HS-27A (cell line): ENCODE data around the gene TMEM129.
A peak's percentile ranks its signal among the peaks of the same experiment; 100 is the strongest.

Source experiments
- DNase-seq: peaks from one replicate; pipeline ENCODE4 v3.0.0-alpha.2; 2012; ENCODE audit warnings: low read depth, missing footprints

The TMEM129 gene

DNA sequence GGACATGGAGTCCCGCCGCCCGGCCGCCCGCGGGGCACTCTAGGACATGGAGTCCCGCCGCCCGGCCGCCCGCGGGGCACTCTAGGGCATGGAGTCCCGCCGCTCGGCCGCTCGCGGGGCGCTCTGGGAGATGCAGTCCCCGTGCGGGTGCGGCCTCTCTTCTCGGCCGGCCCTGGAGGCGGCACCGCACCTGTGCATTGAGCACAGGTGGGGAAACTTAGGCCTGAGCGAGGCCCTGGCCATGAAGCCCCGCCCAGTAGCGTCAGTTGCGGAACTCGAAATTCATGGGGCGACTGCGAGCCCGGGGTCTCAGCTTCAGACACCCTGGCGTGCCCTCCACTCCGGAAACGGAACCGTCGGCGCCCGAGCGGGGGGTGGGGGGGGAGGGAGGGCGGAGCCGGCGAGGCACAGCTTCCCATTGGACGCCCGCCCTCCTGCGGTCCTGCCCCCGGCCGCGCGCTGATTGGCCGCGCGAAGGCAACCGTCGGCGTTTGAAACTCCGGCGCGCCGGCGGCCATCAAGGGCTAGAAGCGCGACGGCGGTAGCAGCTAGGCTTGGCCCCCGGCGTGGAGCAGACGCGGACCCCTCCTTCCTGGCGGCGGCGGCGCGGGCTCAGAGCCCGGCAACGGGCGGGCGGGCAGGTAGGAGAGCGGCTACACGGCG is at the start of gene TMEM129, which contains the start of gene TACC3:
Gene TMEM129 (minus strand): TSS at position 321 of the 663 bp plus-strand sequence. CDS start 486 bp downstream, outside the sequence.
Gene TACC3 (plus strand): TSS at position 519 of the 663 bp plus-strand sequence. CDS start 1,901 bp downstream, outside the sequence.
- peak; percentile 78 for DNase-seq

DNA sequence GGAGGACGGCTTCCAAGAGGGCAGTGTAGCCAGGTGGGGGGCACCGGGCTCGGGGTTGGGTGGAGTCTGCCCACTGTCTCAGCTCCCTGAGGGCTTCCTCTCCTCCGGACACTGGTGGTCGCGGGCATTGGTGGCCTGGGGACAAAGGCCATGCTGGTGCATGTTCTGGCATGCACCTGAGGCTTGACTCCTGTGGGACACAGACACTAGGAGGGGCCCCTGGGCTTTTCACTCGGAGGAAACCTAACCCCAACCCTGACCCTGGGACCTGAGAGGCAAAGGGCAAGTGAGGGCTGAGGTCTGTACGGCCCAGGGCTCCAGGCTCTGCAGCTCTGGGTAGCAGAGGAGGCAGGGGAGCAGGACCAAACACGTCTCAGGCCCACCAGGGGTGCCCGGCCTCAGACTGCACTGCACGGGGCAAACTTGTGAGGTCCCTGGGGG is 49.7 kb upstream of the TMEM129 start:
- no peak for DNase-seq

- DNase-seq = no peak
These were observed 49.1 kb upstream of the TMEM129 start for GRCh38 chr4:1770245-1770644.

- DNase-seq = no peak
These were observed 48.6 kb upstream of the TMEM129 start for GRCh38 chr4:1769692-1770091.

- no peak for DNase-seq
These were observed 47.4 kb upstream of the TMEM129 start for GRCh38 chr4:1768367-1769034.

DNA sequence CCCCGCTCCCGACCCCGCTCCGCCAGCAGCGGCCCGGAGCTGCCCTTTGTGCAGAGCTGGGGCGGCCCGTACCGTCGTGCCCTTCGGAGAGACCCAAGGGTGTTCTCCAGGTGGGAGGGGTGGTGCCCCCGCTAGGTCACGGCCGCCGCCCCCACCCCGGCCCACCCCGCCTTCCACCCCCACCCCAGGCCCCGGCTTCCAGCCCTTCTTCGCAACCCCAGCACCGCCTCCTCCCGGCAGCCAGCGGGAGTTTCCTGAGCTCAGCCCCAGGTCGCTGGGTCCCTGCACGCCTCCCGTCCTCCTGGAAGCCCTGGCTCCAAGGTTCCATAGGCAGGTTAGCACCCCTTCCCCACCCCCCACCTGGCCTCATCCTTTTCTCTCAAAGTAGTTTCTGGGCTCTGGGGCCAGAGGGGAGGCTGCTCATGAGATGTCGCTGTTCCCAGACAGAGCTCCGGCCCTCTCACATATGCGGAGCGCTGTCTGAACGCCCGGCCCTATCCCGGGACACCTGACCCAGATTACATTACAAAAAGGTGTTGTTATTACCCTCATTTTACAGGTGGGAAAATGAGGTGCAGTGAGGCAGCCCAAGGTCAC is 46.7 kb upstream of the TMEM129 start:
- no peak for DNase-seq

- no peak for DNase-seq
These were observed 46.1 kb upstream of the TMEM129 start for GRCh38 chr4:1767061-1767769.

- DNase-seq = no peak
These were observed 45.3 kb upstream of the TMEM129 start for GRCh38 chr4:1766106-1767060.

GRCh38 chr4:1765409-1766072 is 44.4 kb upstream of the TMEM129 start:
- no peak for DNase-seq

GRCh38 chr4:1764670-1765069 is 43.5 kb upstream of the TMEM129 start:
- DNase-seq = no peak

- no peak for DNase-seq
These were observed 42.5 kb upstream of the TMEM129 start for GRCh38 chr4:1763550-1764080.

DNA sequence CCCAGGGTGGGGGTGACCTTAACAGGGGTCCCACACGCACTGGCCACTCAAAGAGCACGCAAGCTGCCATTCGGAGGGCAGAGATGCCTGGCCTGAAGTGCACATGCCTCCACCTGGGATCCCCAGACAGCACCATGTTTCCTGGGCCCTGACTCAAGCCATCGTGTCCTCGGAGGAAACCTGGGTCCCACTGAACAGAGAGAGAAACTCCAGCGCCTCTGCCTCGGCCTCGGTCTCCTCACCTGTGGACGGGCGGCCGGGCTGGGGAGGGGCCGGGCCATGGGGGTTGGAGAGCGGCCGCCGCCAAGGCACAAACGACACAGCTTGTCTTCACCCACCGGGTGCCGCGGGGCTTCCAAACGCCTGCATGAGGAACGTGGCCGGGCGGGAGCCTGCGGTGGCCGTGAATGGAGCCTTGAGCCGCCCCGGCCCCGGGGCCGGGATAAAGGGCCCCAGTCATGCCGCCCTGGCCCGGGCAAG is 42.0 kb upstream of the TMEM129 start:
- DNase-seq = no peak

GRCh38 chr4:1762264-1763010 is 41.3 kb upstream of the TMEM129 start:
- no peak for DNase-seq

GRCh38 chr4:1761130-1761689 is 40.1 kb upstream of the TMEM129 start:
- no peak for DNase-seq

GRCh38 chr4:1760521-1761071 is 39.5 kb upstream of the TMEM129 start:
- DNase-seq = no peak

- DNase-seq = no peak
These were observed 38.7 kb upstream of the TMEM129 start for GRCh38 chr4:1759818-1760223.

- no peak for DNase-seq
These were observed 38.2 kb upstream of the TMEM129 start for GRCh38 chr4:1759170-1759817.
